Kidney (tissue), 14 donors: Measurements from ENCODE around the gene TUBGCP4. TPM values are rescaled to one million over a fixed set of nuclear protein-coding genes. Genes with fewer than 3 reads are reported as not detected.

Experiments
- DNase-seq, 5 donors: peaks; one replicate each; pipeline ENCODE4 v3.0.0-alpha.2; 2013 to 2020
- FAIRE-seq: peaks from 2 replicates; lab custom pipeline; 2012; peaks lifted over from hg19 to GRCh38; lab: Jason Lieb, UNC
- H3K27ac ChIP-seq, 2 donors: one replicate each; pipeline ENCODE4 v1.7.0; 2013; ENCODE audit warnings: low read depth in 2 of 2, low read length in 2 of 2, inconsistent platforms in 1 of 2
- H3K27me3 ChIP-seq: one replicate; pipeline ENCODE4 v1.7.1; 2013; ENCODE audit warnings: low read length, inconsistent platforms; ENCODE audit not compliant: control insufficient read depth, insufficient read depth
- H3K36me3 ChIP-seq, 3 donors: one replicate each; pipeline versions ENCODE4 v1.7.0 to v1.7.1; 2013; ENCODE audit warnings: low read length in 3 of 3, control low read depth in 1 of 3, inconsistent platforms in 1 of 3; ENCODE audit not compliant: insufficient read depth in 3 of 3, control insufficient read depth in 2 of 3
- H3K4me1 ChIP-seq, 3 donors: one replicate each; pipeline versions ENCODE4 v1.7.0 to v1.7.1; 2013; ENCODE audit warnings: low read length in 3 of 3, inconsistent platforms in 1 of 3, low read depth in 1 of 3; ENCODE audit not compliant: control insufficient read depth in 2 of 3, insufficient read depth in 2 of 3
- H3K4me3 ChIP-seq, 3 donors: one replicate each; pipeline versions ENCODE4 v1.7.0 to v1.8.1; 2013; ENCODE audit warnings: low read length in 3 of 3, control low read depth in 1 of 3, inconsistent platforms in 1 of 3
- H3K9ac ChIP-seq, 3 donors: one replicate each; pipeline versions ENCODE4 v1.7.0 to v1.7.1; 2013; ENCODE audit warnings: low read length in 3 of 3, control low read depth in 1 of 3, inconsistent platforms in 1 of 3
- H3K9me3 ChIP-seq, 3 donors: one replicate each; pipeline versions ENCODE4 v1.7.0 to v1.7.1; 2013; ENCODE audit warnings: low read length in 3 of 3, control low read depth in 1 of 3, inconsistent platforms in 1 of 3; ENCODE audit not compliant: control insufficient read depth in 2 of 3, insufficient read depth in 1 of 3
- intact Hi-C: fragments of 100-400 bp; cut with DNase I; formaldehyde crosslinking; loops from one replicate; pipeline ENCODE4 v1.11.1; 2022
- polyA plus RNA-seq: library from polyadenylated mRNA; stranded (reverse); fragments of 350-450 nt; fragmentation: Illumina TruSeq; extraction: RNeasy Lipid Tissue Mini Kit (QIAGEN cat#74804); gene quantifications from one replicate; pipeline ENCODE4 v1.2.3, GENCODE V29; 2014; ENCODE audit warnings: low read depth, low replicate concordance; ENCODE audit not compliant: insufficient read depth
- total RNA-seq: library from RNA; stranded (reverse); fragmentation: NEBNext Ultra II Directional; extraction: Animal tissue kit (Norgen Biotek cat#: 25700); gene quantifications from one replicate; pipeline ENCODE4 v1.2.1, GENCODE V29; 2021
- TF ChIP-seq, protein P1 (sequence below): IDR thresholded peaks from 3 replicates; pipeline ENCODE4 v1.5.1; 2012; ENCODE audit warnings: mild to moderate bottlenecking, moderate library complexity, borderline replicate concordance; ENCODE audit not compliant: insufficient read depth; ENCODE audit errors: extremely low read depth
- donor health status: control.
- donor health status: control.
- donor health status: control.
- donor health status: control.
- donor health status: control.
- donor health status: DM: yes; HTN: yes; CAD: no.
- donor health status: Normal renal cell carcinoma (clear cell type).

The TUBGCP4 gene
- total and polyA plus RNA-seq, 2 donors from 2014 or later: 2.7 to 12.9 TPM

DNA sequence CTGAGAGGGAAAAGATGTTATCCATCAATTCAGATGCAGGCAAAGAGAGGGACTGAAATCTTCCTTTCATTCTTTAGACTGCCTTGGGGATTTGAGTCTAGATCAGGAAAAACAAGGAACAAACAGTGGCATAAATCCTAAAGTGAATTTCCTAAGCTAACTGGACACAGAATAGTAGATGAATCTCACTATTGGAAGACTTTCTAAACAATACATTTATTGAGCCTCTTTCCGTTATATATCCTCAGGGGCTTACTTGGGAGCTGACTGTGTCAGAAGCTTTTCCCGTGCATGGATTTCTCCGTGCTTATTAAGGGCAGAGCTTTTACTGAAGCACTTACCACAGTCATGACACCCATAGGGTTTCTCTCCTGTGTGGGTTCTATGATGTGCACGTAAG lies 10.1 kb upstream of the TUBGCP4 start:
- H3K27ac ChIP-seq: no peak overlapping the region
- no peaks in the 10 kb centered on the region for H3K4me1 ChIP-seq
- peaks cover 26 to 48% (median 30%) of the 10 kb centered on the region in 3 donors for H3K36me3 ChIP-seq
- intact Hi-C loops: no loop called here
- no peak for FAIRE-seq
- TF ChIP-seq, protein P1, sequence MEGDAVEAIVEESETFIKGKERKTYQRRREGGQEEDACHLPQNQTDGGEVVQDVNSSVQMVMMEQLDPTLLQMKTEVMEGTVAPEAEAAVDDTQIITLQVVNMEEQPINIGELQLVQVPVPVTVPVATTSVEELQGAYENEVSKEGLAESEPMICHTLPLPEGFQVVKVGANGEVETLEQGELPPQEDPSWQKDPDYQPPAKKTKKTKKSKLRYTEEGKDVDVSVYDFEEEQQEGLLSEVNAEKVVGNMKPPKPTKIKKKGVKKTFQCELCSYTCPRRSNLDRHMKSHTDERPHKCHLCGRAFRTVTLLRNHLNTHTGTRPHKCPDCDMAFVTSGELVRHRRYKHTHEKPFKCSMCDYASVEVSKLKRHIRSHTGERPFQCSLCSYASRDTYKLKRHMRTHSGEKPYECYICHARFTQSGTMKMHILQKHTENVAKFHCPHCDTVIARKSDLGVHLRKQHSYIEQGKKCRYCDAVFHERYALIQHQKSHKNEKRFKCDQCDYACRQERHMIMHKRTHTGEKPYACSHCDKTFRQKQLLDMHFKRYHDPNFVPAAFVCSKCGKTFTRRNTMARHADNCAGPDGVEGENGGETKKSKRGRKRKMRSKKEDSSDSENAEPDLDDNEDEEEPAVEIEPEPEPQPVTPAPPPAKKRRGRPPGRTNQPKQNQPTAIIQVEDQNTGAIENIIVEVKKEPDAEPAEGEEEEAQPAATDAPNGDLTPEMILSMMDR: no peak
- no peak for DNase-seq
- peak overlapping the region in 1 of 3 donors; percentile 4 for H3K4me3 ChIP-seq
- peaks cover 10 to 36% (median 11%) of the 10 kb centered on the region in 3 donors for H3K9me3 ChIP-seq
- no peak overlapping the region for H3K9ac ChIP-seq
- H3K27me3 ChIP-seq: no peaks in the 10 kb centered on the region

DNA sequence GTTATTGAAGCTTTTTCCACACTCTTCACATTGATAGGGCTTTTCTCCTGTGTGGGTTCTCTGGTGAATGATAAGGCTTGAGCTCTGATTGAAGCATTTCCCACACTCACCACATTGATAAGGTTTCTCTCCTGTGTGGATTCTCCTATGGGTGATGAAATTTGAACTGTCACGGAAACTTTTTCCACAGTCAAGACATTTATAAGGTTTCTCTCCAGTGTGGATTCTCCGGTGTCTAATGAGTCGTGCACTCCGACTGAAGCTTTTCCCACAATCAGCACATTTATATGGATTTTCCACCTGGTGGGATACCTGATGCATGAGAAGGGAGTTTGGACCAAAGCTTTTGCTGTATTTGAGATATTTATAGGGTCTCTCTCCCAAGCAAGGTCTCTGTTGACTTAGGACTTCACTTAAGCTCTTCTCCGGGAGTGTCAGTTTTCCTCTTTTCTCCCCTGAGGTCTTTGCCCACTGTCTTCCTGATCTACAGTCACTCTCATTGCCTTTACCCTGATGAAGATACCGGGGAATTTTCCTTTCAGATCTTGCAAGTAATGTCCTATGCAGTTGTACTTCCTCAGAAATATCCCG lies 9.5 kb upstream of the TUBGCP4 start:
- Histone ChIP-seq H3K27ac (no peak overlapping the region), H3K36me3 (peaks cover 27 to 48% (median 33%) of the 10 kb centered on the region in 3 donors), H3K27me3 (no peaks in the 10 kb centered on the region), H3K9me3 (peaks cover 10 to 36% (median 11%) of the 10 kb centered on the region in 3 donors), H3K4me3 (peak overlapping the region in 2 of 3 donors; percentile 4), H3K9ac (no peak overlapping the region), H3K4me1 (no peaks in the 10 kb centered on the region)
- TF ChIP-seq, protein P1: no peak
- intact Hi-C loops: no loop called here
- DNase-seq (no peak), FAIRE-seq (no peak)

DNA sequence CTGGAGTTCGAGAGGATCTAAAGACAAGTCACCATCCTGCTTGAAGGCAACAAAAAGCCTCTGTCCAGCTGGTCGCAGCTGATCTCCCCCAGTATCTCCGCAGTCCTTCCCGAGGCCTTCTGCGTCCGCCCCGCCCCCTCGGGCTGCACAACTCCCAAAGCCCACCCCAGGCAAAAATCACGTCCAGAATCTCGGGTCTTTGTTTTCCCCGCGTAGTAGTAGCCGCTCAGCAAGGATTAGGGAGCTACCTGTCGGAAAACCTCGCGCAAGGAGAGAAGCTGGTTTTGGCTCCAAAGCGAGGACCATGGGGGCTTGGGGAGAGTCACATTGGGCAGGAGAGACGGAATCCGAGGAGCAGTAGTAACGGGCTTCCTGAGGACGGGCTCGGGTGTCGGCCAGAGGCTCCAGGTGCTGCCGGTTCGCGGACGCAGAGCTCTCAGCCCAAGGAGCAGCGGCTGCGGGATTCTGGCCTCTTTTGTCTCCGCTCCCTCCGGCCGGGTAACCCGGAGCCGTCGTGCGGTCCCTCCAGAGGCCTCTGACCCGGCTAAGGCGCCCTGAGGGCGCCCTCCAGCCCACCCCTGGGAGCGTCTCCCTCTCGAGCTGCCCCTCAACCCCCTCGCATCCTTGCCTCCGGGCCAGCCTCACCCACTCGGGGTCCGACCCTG lies 459 bp upstream of the TUBGCP4 start:
- TF ChIP-seq, protein P1: no peak
- DNase-seq (peak; percentile 57 to 82 (median 74)), FAIRE-seq (no peak)
- Histone ChIP-seq H3K27ac (peak overlapping the region in 1 of 2 donors; percentile 35), H3K4me3 (peak overlapping the region; percentile 74 to 87 (median 77)), H3K36me3 (peaks cover 3 to 9% (median 8%) of the 10 kb centered on the region in 3 donors), H3K27me3 (no peaks in the 10 kb centered on the region), H3K9me3 (no peaks in the 10 kb centered on the region), H3K4me1 (peaks cover 0 to 16% (median 11%) of the 10 kb centered on the region in 3 donors), H3K9ac (peak overlapping the region; percentile 64 to 83 (median 83))
- intact Hi-C loops: no loop called here
